Thyroid gland (tissue), 4 donors: ENCODE data around the gene DCLRE1A. TPM values are rescaled to one million over a fixed set of nuclear protein-coding genes. Genes with fewer than 3 reads are reported as not detected.

Experiments
- DNase-seq, 2 donors: peaks; one replicate each; pipeline ENCODE4 v3.0.0-alpha.2; 2019
- H3K27ac ChIP-seq, 3 donors: fragments of 200-600 bp; sonication (generic); 1 replicate in 2 of 3; 2 replicates in 1 of 3; pipeline ENCODE4 v1.5.1; 2016 to 2019; ENCODE audit warnings: mild to moderate bottlenecking in 1 of 3, moderate library complexity in 1 of 3
- H3K27me3 ChIP-seq: fragments of 200-600 bp; sonication (generic); one replicate; pipeline ENCODE4 v1.5.1; 2019
- H3K36me3 ChIP-seq, 2 donors: fragments of 200-600 bp; sonication (generic); one replicate each; pipeline ENCODE4 v1.5.1; 2016 to 2019
- H3K4me1 ChIP-seq, 2 donors: fragments of 200-600 bp; sonication (generic); one replicate each; pipeline ENCODE4 v1.5.1; 2017 to 2019
- H3K4me3 ChIP-seq, 3 donors: fragments of 200-600 bp; sonication (generic); replicated peaks in 1 of 3; 1 replicate in 2 of 3; 2 replicates in 1 of 3; pipeline ENCODE4 v1.5.1; 2016; ENCODE audit warnings: mild to moderate bottlenecking in 1 of 3
- H3K9me3 ChIP-seq: fragments of 200-600 bp; sonication (generic); one replicate; pipeline ENCODE4 v1.5.1; 2017
- CTCF ChIP-seq, 6 experiments: fragments of 200-600 bp in 3 of 6; fragments of 450-650 bp in 3 of 6; sonication (generic) in 3 of 6; IDR thresholded peaks; one replicate each; pipeline ENCODE4 v1.5.1; 2016 to 2019; ENCODE audit warnings: antibody characterized with exemption in 6 of 6, mild to moderate bottlenecking in 2 of 6, inconsistent platforms in 1 of 6, moderate library complexity in 1 of 6
- POLR2A ChIP-seq, 2 donors: fragments of 450-650 bp; IDR thresholded peaks; one replicate each; pipeline ENCODE4 v1.6.1; 2017; ENCODE audit warnings: antibody characterized with exemption in 2 of 2, mild to moderate bottlenecking in 2 of 2, moderate library complexity in 1 of 2
- WGBS, 2 donors: methylation state at CpG; one replicate each; pipeline ENCODE4 v1.1.5; 2017; 5-methylcytosine and 5-hydroxymethylcytosine counted together
- intact Hi-C: fragments of 100-400 bp; cut with DNase I; formaldehyde crosslinking; loops from one replicate; pipeline ENCODE4 v1.15.1; 2023
- total RNA-seq, 4 donors: library from RNA; depleted of rRNA; stranded (reverse); fragments of >200 nt; gene quantifications; one replicate each; pipeline ENCODE4 v1.2.3, GENCODE V29; 2016

Gene DCLRE1A
- total RNA-seq, 4 donors from 2014 or later = 5.8 to 9.0 (median 6.8) TPM

GRCh38 chr10:113882240-113882639 is 28.4 kb upstream of the DCLRE1A start:
- Histone ChIP-seq H3K36me3 (no peaks in the 10 kb centered on the region), H3K27ac (no peak overlapping the region), H3K27me3 (no peaks in the 10 kb centered on the region), H3K4me3 (no peak overlapping the region), H3K4me1 (no peaks in the 10 kb centered on the region), H3K9me3 (no peaks in the 10 kb centered on the region)
- intact Hi-C loops = no loop called here
- TF ChIP-seq CTCF (IDR thresholded peaks at IDR 0.05) = no peak
- no peak for TF ChIP-seq POLR2A (IDR thresholded peaks at IDR 0.05)
- 95 to 99% methylated on average over 2 of the region's 2 CpGs for WGBS, 2 donors
- no peak for DNase-seq

- no peaks in the 10 kb centered on the region for H3K36me3 ChIP-seq
- peaks cover 5 to 7% of the 10 kb centered on the region in 2 donors for H3K4me1 ChIP-seq
- no peak for TF ChIP-seq CTCF (IDR thresholded peaks at IDR 0.05)
- TF ChIP-seq POLR2A (IDR thresholded peaks at IDR 0.05) = no peak
- H3K4me3 ChIP-seq = no peak overlapping the region
- no peak for DNase-seq
- intact Hi-C loops = no loop called here
- H3K27ac ChIP-seq = no peak overlapping the region
- 78 to 88% methylated on average over 1 of the region's 1 CpG for WGBS, 2 donors
- no peaks in the 10 kb centered on the region for H3K27me3 ChIP-seq
- H3K9me3 ChIP-seq = no peaks in the 10 kb centered on the region
These were observed 26.4 kb upstream of the DCLRE1A start for GRCh38 chr10:113880236-113880635.

- no peak for DNase-seq
- intact Hi-C loops = no loop called here
- Histone ChIP-seq H3K27ac (no peak overlapping the region), H3K4me1 (peaks cover 9 to 10% of the 10 kb centered on the region in 2 donors), H3K4me3 (no peak overlapping the region), H3K9me3 (no peaks in the 10 kb centered on the region), H3K27me3 (no peaks in the 10 kb centered on the region), H3K36me3 (no peaks in the 10 kb centered on the region)
- 92 to 95% methylated on average over 2 of the region's 2 CpGs for WGBS, 2 donors
- TF ChIP-seq POLR2A (IDR thresholded peaks at IDR 0.05) = no peak
- no peak for TF ChIP-seq CTCF (IDR thresholded peaks at IDR 0.05)
These were observed 25.8 kb upstream of the DCLRE1A start for GRCh38 chr10:113879691-113880090.

- DNase-seq = no peak
- WGBS, 2 donors = 77 to 85% methylated on average over 3 of the region's 3 CpGs
These were observed 22.6 kb upstream of the DCLRE1A start for GRCh38 chr10:113876461-113876860.

GRCh38 chr10:113875212-113875611 is 21.3 kb upstream of the DCLRE1A start:
- Histone ChIP-seq H3K27me3 (no peaks in the 10 kb centered on the region), H3K27ac (peak overlapping the region in 1 of 3 donors; percentile 2), H3K36me3 (no peaks in the 10 kb centered on the region), H3K9me3 (no peaks in the 10 kb centered on the region), H3K4me1 (peaks cover 9 to 12% of the 10 kb centered on the region in 2 donors), H3K4me3 (no peak overlapping the region)
- TF ChIP-seq POLR2A (IDR thresholded peaks at IDR 0.05) (no peak), CTCF (IDR thresholded peaks at IDR 0.05) (no peak)
- intact Hi-C loops = no loop called here
- 95 to 96% methylated on average over 1 of the region's 1 CpG for WGBS, 2 donors
- no peak for DNase-seq

More at GRCh38 chr10:113876461-113876860, 22.6 kb upstream of the DCLRE1A start:
- intact Hi-C loops = no loop called here
- no peak for TF ChIP-seq POLR2A (IDR thresholded peaks at IDR 0.05)
- no peak for TF ChIP-seq CTCF (IDR thresholded peaks at IDR 0.05)
- no peak overlapping the region for H3K27ac ChIP-seq
- H3K27me3 ChIP-seq = no peaks in the 10 kb centered on the region
- H3K4me3 ChIP-seq = no peak overlapping the region
- no peaks in the 10 kb centered on the region for H3K9me3 ChIP-seq
- peaks cover 9 to 12% of the 10 kb centered on the region in 2 donors for H3K4me1 ChIP-seq
- H3K36me3 ChIP-seq = no peaks in the 10 kb centered on the region
